ENCODE results near the gene NT5DC1. TPM values are rescaled to one million over a fixed set of nuclear protein-coding genes. Genes with fewer than 3 reads are reported as not detected.

Gene NT5DC1
- polyA plus RNA-seq (2012; rRNA removed): 20.3 and 21.0 TPM in 2 replicates
- polyA plus RNA-seq (2012; cell fraction: cytosol; rRNA removed): 18.5 and 23.5 TPM in 2 replicates
- polyA plus RNA-seq (2012; cell fraction: nucleus; rRNA removed): 7.4 and 18.2 TPM in 2 replicates

- peak; percentile 95 for DNase-seq
- Histone ChIP-seq H3K4me2 (peak within 1 kb of the TSS; percentile 97), H3K36me3 (replicated peaks in 1 of 2; ENCODE audit: control insufficient read depth in 1 of 2, insufficient read depth in 2 of 2, low read length in 1 of 2) (no peaks in the 10 kb centered on the region), H3K4me3 (ENCODE audit: low read depth in 2 of 2, low read length in 1 of 2) (peak within 1 kb of the TSS; percentile 71 to 95), H2AFZ (ENCODE audit: low read depth) (peak within 1 kb of the TSS; percentile 97), H3K4me1 (ENCODE audit: control insufficient read depth in 1 of 2, insufficient read depth in 2 of 2, low read depth in 1 of 2, low read length in 1 of 2) (peaks cover under 1 to 16% of the 10 kb centered on the region in 2 experiments; a peak in 3 of 4 replicates), H3F3A (replicated peaks; ENCODE audit: insufficient read depth) (peaks cover 21% of the 10 kb centered on the region), H3K9me2 (no peaks in the 10 kb centered on the region), H3K9me3 (peaks cover 9% of the 10 kb centered on the region; the same call in 1 of the 2 replicates), H4K20me1 (ENCODE audit: insufficient read depth) (no peaks in the 10 kb centered on the region), H3K79me2 (ENCODE audit: insufficient read depth) (0 out of 2 replicates have a peak, but pooled peaks cover 4% of the 10 kb centered on the region), H3K9ac (peak within 1 kb of the TSS; percentile 83), H3K27me3 (ENCODE audit: insufficient read depth) (no peaks in the 10 kb centered on the region), H3K27ac (ENCODE audit: low read depth in 2 of 2, low read length in 1 of 2) (peak within 1 kb of the TSS; percentile 79 to 92)
- 4% methylated on average over 19 of the region's 87 CpGs for WGBS (ENCODE audit: low lambda C conversion rate)
- ChIA-PET POLR2A (interaction anchor here (0.7 to 1.3 kb wide), 5 partner anchors 9 to 470 kb away, joined by 3 to 6 read pairs (median 3); no protein-coding TSS in a partner anchor), CTCF (interaction anchor here (0.7 to 2.3 kb wide), 10 partner anchors 10 to 1353 kb away, joined by 3 to 16 read pairs (median 3); no protein-coding TSS in a partner anchor)
- TF ChIP-seq PBX3 (IDR thresholded peaks at IDR 0.05) (no peak), CTCF (IDR thresholded peaks at IDR 0.05) (peak; percentile 43), RAD21 (IDR thresholded peaks at IDR 0.05; ENCODE audit: low read length) (no peak; the same call in 1 of the 2 replicates), ZBTB33 (IDR thresholded peaks at IDR 0.05; ENCODE audit: borderline replicate concordance, low read depth) (no peak), POLR2AphosphoS5 (IDR thresholded peaks at IDR 0.05; ENCODE audit: low read depth, low read length) (peak; percentile 80), GATA2 (CRISPR knock-in tag; IDR thresholded peaks at IDR 0.05) (no peak), USF1 (IDR thresholded peaks at IDR 0.05; ENCODE audit: borderline replicate concordance, low read depth) (no peak), EP300 (IDR thresholded peaks at IDR 0.05; ENCODE audit: borderline replicate concordance in 1 of 2, low read depth in 1 of 2, low read length in 1 of 2) (no peak), NRF1 (IDR thresholded peaks at IDR 0.05; ENCODE audit: low read depth, low read length) (peak; percentile 55), TAF1 (IDR thresholded peaks at IDR 0.05; ENCODE audit: borderline replicate concordance, low read depth, low read length) (0 out of 2 replicates have a peak, but pooled peaks have one; percentile 26), JUND (IDR thresholded peaks at IDR 0.05) (no peak), MAX (IDR thresholded peaks at IDR 0.05; ENCODE audit: low read depth) (0 out of 2 replicates have a peak, but pooled peaks have one; percentile 51), USF2 (IDR thresholded peaks at IDR 0.05; ENCODE audit: borderline replicate concordance, low read depth, low read length) (no peak), GABPA (IDR thresholded peaks at IDR 0.05; ENCODE audit: low read depth) (0 out of 2 replicates have a peak, but pooled peaks have one; percentile 38), TCF12 (IDR thresholded peaks at IDR 0.05) (no peak), YY1 (IDR thresholded peaks at IDR 0.05; ENCODE audit: low read depth) (peak; percentile 81)
These were observed at the start of gene NT5DC1 for GRCh38 chr6:116100419-116101301. NT5DC1 (plus strand) TSS chr6:116100853; CDS start chr6:116100931, 78 bp downstream.
